H1 (cell line): ENCODE data around the gene TDRD1. TPM values are rescaled to one million over a fixed set of nuclear protein-coding genes. Genes with fewer than 3 reads are reported as not detected.

Experiments
- CTCF ChIA-PET: fragments of 300-600 bp; sonication (Branson Sonifier 250); formaldehyde crosslinking; loops from one replicate; lab custom pipeline; 2021; ENCODE audit not compliant: partially characterized antibody; lab: Charles Lee
- POLR2A ChIA-PET: fragments of 300-600 bp; sonication (Branson Sonifier 250); formaldehyde crosslinking; loops from one replicate; lab custom pipeline; 2021; ENCODE audit warnings: inconsistent platforms; ENCODE audit not compliant: partially characterized antibody; lab: Charles Lee
- DNase-seq, 2 experiments: peaks; one replicate each; pipeline versions ENCODE4 v3.0.0 to v3.0.0-alpha.2; 2010 to 2022; ENCODE audit warnings: low spot score in 2 of 2, low read depth in 1 of 2, mixed read lengths in 1 of 2
- FAIRE-seq: peaks from 2 replicates; lab custom pipeline; 2011; peaks lifted over from hg19 to GRCh38; lab: Jason Lieb, UNC
- H2AFZ ChIP-seq: 2 replicates; pipeline ENCODE4 v1.8.1; 2012; ENCODE audit warnings: low read length, inconsistent platforms
- H2AK5ac ChIP-seq: 2 replicates; pipeline ENCODE4 v1.6.1; 2013; ENCODE audit warnings: low read depth, low read length
- H2BK120ac ChIP-seq: replicated peaks from 2 replicates; pipeline ENCODE3; 2013; ENCODE audit warnings: low read depth, low read length, inconsistent platforms
- H2BK12ac ChIP-seq: 2 replicates; pipeline ENCODE4 v1.6.1; 2013; ENCODE audit warnings: low read depth, low read length
- H2BK15ac ChIP-seq: 2 replicates; pipeline ENCODE4 v1.6.1; 2013; ENCODE audit warnings: low read length
- H2BK20ac ChIP-seq: 2 replicates; pipeline ENCODE4 v1.6.1; 2013; ENCODE audit warnings: low read length
- H2BK5ac ChIP-seq: 2 replicates; pipeline ENCODE4 v1.6.1; 2013; ENCODE audit warnings: low read depth, low read length
- H3K14ac ChIP-seq: 2 replicates; pipeline ENCODE4 v1.6.1; 2013; ENCODE audit warnings: inconsistent platforms; ENCODE audit not compliant: insufficient read length
- H3K18ac ChIP-seq: 2 replicates; pipeline ENCODE4 v1.6.1; 2013; ENCODE audit warnings: low read length; ENCODE audit errors: extremely low read depth
- H3K23ac ChIP-seq: 2 replicates; pipeline ENCODE4 v1.6.1; 2013; ENCODE audit warnings: inconsistent platforms; ENCODE audit not compliant: insufficient read length
- H3K23me2 ChIP-seq: 2 replicates; pipeline ENCODE4 v1.6.1; 2013; ENCODE audit warnings: low read depth, low read length
- H3K27ac ChIP-seq: 2 replicates; pipeline ENCODE4 v1.6.1; 2011; ENCODE audit warnings: low read depth, low read length, inconsistent platforms
- H3K27me3 ChIP-seq, 4 experiments: replicated peaks in 1 of 4; 1 replicate in 1 of 4; 2 replicates in 3 of 4; pipeline versions ENCODE4 v1.6.1 to v1.8.1; 2011 to 2013; ENCODE audit warnings: low read length in 3 of 4, mild to moderate bottlenecking in 3 of 4, inconsistent platforms in 2 of 4, mixed read lengths in 2 of 4, moderate library complexity in 1 of 4; ENCODE audit not compliant: control insufficient read depth in 3 of 4, insufficient read depth in 3 of 4; ENCODE audit errors: extremely low read depth in 1 of 4
- H3K36me3 ChIP-seq, 4 experiments: 2 replicates each; pipeline versions ENCODE4 v1.6.1 to v1.8.1; 2011 to 2013; ENCODE audit warnings: mild to moderate bottlenecking in 4 of 4, low read length in 3 of 4, moderate library complexity in 2 of 4, control low read depth in 1 of 4, inconsistent platforms in 1 of 4; ENCODE audit not compliant: insufficient read depth in 4 of 4, control insufficient read depth in 2 of 4
- H3K4ac ChIP-seq: replicated peaks from 2 replicates; pipeline ENCODE3; 2013; ENCODE audit warnings: low read length, low read depth, mixed read lengths, inconsistent platforms; ENCODE audit not compliant: insufficient read length
- H3K4me1 ChIP-seq, 4 experiments: replicated peaks in 1 of 4; 1 replicate in 1 of 4; 2 replicates in 3 of 4; pipeline versions ENCODE4 v1.6.1 to v1.8.1; 2011 to 2013; ENCODE audit warnings: low read length in 3 of 4, inconsistent platforms in 2 of 4, mixed read lengths in 1 of 4; ENCODE audit not compliant: insufficient read depth in 4 of 4, control insufficient read depth in 3 of 4
- H3K4me2 ChIP-seq, 2 experiments: 2 replicates each; pipeline versions ENCODE4 v1.6.1 to v1.8.1; 2011 to 2013; ENCODE audit warnings: low read depth in 2 of 2, low read length in 2 of 2, control low read depth in 1 of 2, inconsistent platforms in 1 of 2, mild to moderate bottlenecking in 1 of 2; ENCODE audit not compliant: insufficient read depth in 1 of 2
- H3K4me3 ChIP-seq, 4 experiments: fragments of 200-600, 300-600 bp in 1 of 4; sonication (generic), shearing (Covaris generic), sonication (Bioruptor Twin) in 1 of 4; 2 replicates each; pipeline versions ENCODE4 v1.5.1 to v1.8.1; 2011 to 2016; ENCODE audit warnings: low read length in 4 of 4, low read depth in 3 of 4, control low read depth in 2 of 4, inconsistent platforms in 2 of 4, mild to moderate bottlenecking in 2 of 4, mixed read lengths in 1 of 4, moderate library complexity in 1 of 4; ENCODE audit not compliant: insufficient read depth in 2 of 4; ENCODE audit errors: extremely low read depth in 1 of 4
- H3K56ac ChIP-seq: replicated peaks from 2 replicates; pipeline ENCODE3; 2013; ENCODE audit warnings: low read depth, mild to moderate bottlenecking, mixed read lengths, low read length, inconsistent platforms; ENCODE audit not compliant: insufficient read length
- H3K79me1 ChIP-seq: 2 replicates; pipeline ENCODE4 v1.6.1; 2013; ENCODE audit warnings: low read depth, low read length, control low read depth
- H3K79me2 ChIP-seq, 2 experiments: 2 replicates each; pipeline versions ENCODE4 v1.6.1 to v1.8.1; 2012 to 2013; ENCODE audit warnings: low read length in 2 of 2, mild to moderate bottlenecking in 2 of 2, inconsistent platforms in 1 of 2; ENCODE audit not compliant: insufficient read depth in 2 of 2, control insufficient read depth in 1 of 2
- H3K9ac ChIP-seq, 4 experiments: replicated peaks in 1 of 4; 1 replicate in 1 of 4; 2 replicates in 3 of 4; pipeline versions ENCODE4 v1.6.1 to v1.8.1; 2011 to 2013; ENCODE audit warnings: low read depth in 3 of 4, low read length in 3 of 4, control low read depth in 2 of 4, mild to moderate bottlenecking in 2 of 4, moderate library complexity in 2 of 4, inconsistent platforms in 1 of 4; ENCODE audit errors: extremely low read depth in 1 of 4
- H3K9me3 ChIP-seq, 2 experiments: 2 replicates each; pipeline versions ENCODE4 v1.6.1 to v1.8.1; 2012 to 2013; ENCODE audit warnings: mild to moderate bottlenecking in 2 of 2, moderate library complexity in 2 of 2, control low read depth in 1 of 2, inconsistent platforms in 1 of 2, low read depth in 1 of 2, low read length in 1 of 2, mixed read lengths in 1 of 2; ENCODE audit not compliant: insufficient read depth in 2 of 2
- H4K20me1 ChIP-seq, 2 experiments: replicated peaks in 1 of 2; 2 replicates each; pipeline versions ENCODE3 to v1.8.1; 2011 to 2013; ENCODE audit warnings: inconsistent platforms in 2 of 2, low read length in 2 of 2, mild to moderate bottlenecking in 1 of 2; ENCODE audit not compliant: insufficient read depth in 2 of 2, control insufficient read depth in 1 of 2
- H4K5ac ChIP-seq: 2 replicates; pipeline ENCODE4 v1.6.1; 2013; ENCODE audit warnings: low read length, low read depth, mixed read lengths, inconsistent platforms; ENCODE audit not compliant: insufficient read length
- H4K8ac ChIP-seq: 2 replicates; pipeline ENCODE4 v1.8.0; 2013; ENCODE audit warnings: mild to moderate bottlenecking, moderate library complexity, low read length, inconsistent platforms; ENCODE audit not compliant: insufficient read depth; ENCODE audit errors: extremely low read depth
- H4K91ac ChIP-seq: replicated peaks from 2 replicates; pipeline ENCODE3; 2013; ENCODE audit warnings: low read length, mixed read lengths, inconsistent platforms; ENCODE audit not compliant: insufficient read length
- KDM1A ChIP-seq: fragments of 200-600, 300-600 bp; sonication (generic); IDR thresholded peaks from 2 replicates; pipeline ENCODE4 v1.7.1; 2016; ENCODE audit warnings: mild to moderate bottlenecking, low read length, borderline replicate concordance
- RBBP5 ChIP-seq: IDR thresholded peaks from 2 replicates; pipeline ENCODE4 v1.7.1; 2012; ENCODE audit warnings: low read depth, mild to moderate bottlenecking, inconsistent platforms, low read length, moderate library complexity, borderline replicate concordance
- SAP30 ChIP-seq: fragments of 300-600 bp; sonication (generic); IDR thresholded peaks from 2 replicates; pipeline ENCODE4 v1.7.1; 2012; ENCODE audit warnings: low read length, moderate library complexity, mild to moderate bottlenecking, inconsistent platforms; ENCODE audit not compliant: insufficient read depth, insufficient replicate concordance
- TBP ChIP-seq: IDR thresholded peaks from 2 replicates; pipeline ENCODE4 v1.6.1; 2011; ENCODE audit warnings: low read depth, low read length, improper control_type of control experiment
- WGBS, 2 experiments: shearing (Covaris generic) in 1 of 2; methylation state at CpG; one replicate each; pipeline versions ENCODE4 v1.1.6 to v1.1.7; 2013 to 2015; ENCODE audit warnings: low lambda C conversion rate in 2 of 2, mixed read lengths in 2 of 2, inconsistent platforms in 1 of 2, low coverage in 1 of 2, missing lambda C conversion rate in 1 of 2; ENCODE audit not compliant: insufficient replicate concordance in 2 of 2, insufficient coverage in 1 of 2, insufficient read length in 1 of 2; ENCODE audit errors: extremely low coverage in 1 of 2, missing lambda C conversion rate in 1 of 2; 5-methylcytosine and 5-hydroxymethylcytosine counted together
- polyA plus RNA-seq, 7 experiments: library from polyadenylated mRNA; depleted of rRNA in 3 of 7; stranded (reverse) in 5 of 7; unstranded in 2 of 7; fragments of >200 nt in 5 of 7; fragments of 200-250 nt in 2 of 7; gene quantifications; 1 replicate in 5 of 7; 2 replicates in 1 of 7; 4 replicates in 1 of 7; pipeline versions ENCODE4 v1.2.1 to v1.2.3, GENCODE V29; 2011 to 2013; ENCODE audit warnings: missing spikeins in 2 of 7, mixed read lengths in 2 of 7
- total RNA-seq: library from RNA; stranded (reverse); fragmentation: NEBNext Ultra II Directional; extraction: Animal tissue kit (Norgen Biotek cat#: 25700); gene quantifications from 2 replicates; pipeline ENCODE4 v1.2.1, GENCODE V29; 2021

The TDRD1 gene
- total and polyA plus RNA-seq, 2 of the 8 experiments (the other 6 are each of a cell fraction or from before 2014, with no cell fraction given) = 0.02 to 0.71 TPM

- no peaks in the 10 kb centered on the region for H3K79me1 ChIP-seq
- H4K5ac ChIP-seq = no peak overlapping the region
- H2AFZ ChIP-seq = no peak overlapping the region
- no peak overlapping the region for H3K56ac ChIP-seq
- DNase-seq = peak in 1 of 2 experiments; percentile 35
- H3K79me2 ChIP-seq = no peaks in the 10 kb centered on the region
- ChIA-PET CTCF (interaction anchor here (3.6 kb wide), 1 partner anchor 62 kb away, joined by 10 read pairs; no protein-coding TSS in a partner anchor), POLR2A (no interaction called here)
- 90% methylated on average over 9 of the region's 9 CpGs; no CpG with 5 or more reads in 1 of the 2 experiments for WGBS, 2 experiments
- H3K23ac ChIP-seq = no peak overlapping the region
- peak overlapping the region; percentile 29; the same call in 1 of the 2 replicates for H2BK20ac ChIP-seq
- H3K27me3 ChIP-seq = peaks cover 0 to 25% (median 18%) of the 10 kb centered on the region in 4 experiments; a peak in 6 of 7 replicates
- no peak for FAIRE-seq
- H4K20me1 ChIP-seq = no peaks in the 10 kb centered on the region
- no peak overlapping the region for H2BK120ac ChIP-seq
- TF ChIP-seq KDM1A = peak; percentile 32; the same call in 1 of the 2 replicates
- TF ChIP-seq RBBP5 = no peak
- TF ChIP-seq SAP30 = no peak
- TF ChIP-seq TBP = no peak
- no peaks in the 10 kb centered on the region for H3K36me3 ChIP-seq
- H2BK5ac ChIP-seq = no peak overlapping the region
- H3K9ac ChIP-seq = 0 out of 7 replicates have a peak overlapping the region, but pooled peaks of 1 of the 4 experiments have one; percentile 10
- H3K4me1 ChIP-seq = no peaks in the 10 kb centered on the region; a peak in 3 of 7 replicates
- no peak overlapping the region for H3K18ac ChIP-seq
- H4K8ac ChIP-seq = no peak overlapping the region
- no peak overlapping the region for H3K4me2 ChIP-seq
- no peaks in the 10 kb centered on the region for H3K9me3 ChIP-seq
- no peak overlapping the region for H2AK5ac ChIP-seq
- no peak overlapping the region for H3K4ac ChIP-seq
- 0 out of 2 replicates have a peak overlapping the region, but pooled peaks have one; percentile 60 for H2BK12ac ChIP-seq
- H2BK15ac ChIP-seq = no peak overlapping the region
- H3K14ac ChIP-seq = no peak overlapping the region
- no peak overlapping the region for H3K4me3 ChIP-seq
- peaks cover 3% of the 10 kb centered on the region; the same call in 1 of the 2 replicates for H3K23me2 ChIP-seq
- no peak overlapping the region for H4K91ac ChIP-seq
- no peak overlapping the region for H3K27ac ChIP-seq
Measured at GRCh38 chr10:114242235-114242634, 63.1 kb downstream of the TDRD1 start.
